Stomach (tissue), 4 donors: ENCODE results near the gene S100A8.

ENCODE experiments used
- CTCF ChIP-seq, 7 experiments: fragments of 450-650 bp in 4 of 7; fragments of 200-600 bp in 3 of 7; sonication (generic) in 3 of 7; IDR thresholded peaks; one replicate each; pipeline ENCODE4 v1.5.1; 2016 to 2019; ENCODE audit warnings: antibody characterized with exemption in 7 of 7, control low read depth in 2 of 7, mild to moderate bottlenecking in 1 of 7
- POLR2A ChIP-seq, 4 donors: fragments of 450-650 bp; IDR thresholded peaks; one replicate each; pipeline ENCODE4 v1.6.1; 2016; ENCODE audit warnings: antibody characterized with exemption in 4 of 4, control low read depth in 2 of 4, mild to moderate bottlenecking in 1 of 4, moderate library complexity in 1 of 4
- POLR2AphosphoS5 ChIP-seq, 3 donors: sonication (generic); formaldehyde crosslinking; IDR thresholded peaks; one replicate each; pipeline ENCODE4 v1.6.1; 2016; ENCODE audit warnings: antibody characterized with exemption in 3 of 3

DNA sequence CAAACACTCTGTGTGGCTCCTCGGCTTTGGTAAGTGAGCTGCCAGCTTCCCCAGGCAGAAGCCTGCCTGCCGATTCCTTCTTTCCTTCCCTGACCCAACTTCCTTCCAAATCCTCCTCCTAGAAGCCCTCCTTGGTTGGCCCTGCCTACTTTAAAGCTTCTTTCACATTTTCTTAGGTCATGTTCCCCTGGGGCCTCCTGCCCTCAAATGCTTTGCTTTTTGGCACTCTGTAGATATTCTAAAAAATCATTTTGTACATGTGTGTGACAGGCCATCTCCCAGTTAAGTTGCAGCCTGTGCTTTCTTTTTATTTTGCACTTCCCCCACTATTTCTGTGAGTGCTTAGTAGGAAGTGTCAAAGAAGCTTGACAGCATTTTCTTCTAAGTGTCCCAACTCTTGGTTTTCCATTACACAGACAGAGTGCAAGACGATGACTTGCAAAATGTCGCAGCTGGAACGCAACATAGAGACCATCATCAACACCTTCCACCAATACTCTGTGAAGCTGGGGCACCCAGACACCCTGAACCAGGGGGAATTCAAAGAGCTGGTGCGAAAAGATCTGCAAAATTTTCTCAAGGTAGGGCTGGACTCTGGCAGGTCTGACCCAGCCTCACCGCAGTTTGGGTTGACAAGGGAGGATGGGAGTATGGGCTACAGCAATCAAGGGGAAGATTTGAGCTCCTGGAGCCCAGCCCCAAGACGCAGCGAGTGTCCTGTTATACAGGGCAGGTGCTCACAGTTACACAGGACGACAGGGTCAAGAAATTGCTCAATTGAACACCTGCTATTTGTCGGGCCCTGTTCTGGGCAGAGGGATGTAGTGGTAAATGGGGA lies 32.8 kb downstream of the S100A8 start, which contains the start of gene S100A9:
- TF ChIP-seq POLR2A (IDR thresholded peaks at IDR 0.05) = no peak
- no peak for TF ChIP-seq CTCF (IDR thresholded peaks at IDR 0.05)
- TF ChIP-seq POLR2AphosphoS5 (IDR thresholded peaks at IDR 0.05) = peak in 1 of 3 donors; percentile 26
